LNCaP clone FGC (cell line): Measurements from ENCODE around the gene GFOD1.

Experiments used
- DNase-seq: peaks from one replicate; pipeline ENCODE4 v3.0.0-alpha.2; 2011; ENCODE audit warnings: low read depth
- H3K4me3 ChIP-seq: 2 replicates; pipeline ENCODE4 v1.5.1; 2011; ENCODE audit warnings: mild to moderate bottlenecking, low read depth, low read length, control low read depth
- CTCF ChIP-seq: IDR thresholded peaks from 2 replicates; pipeline ENCODE4 v1.5.1; 2012; ENCODE audit warnings: mild to moderate bottlenecking; ENCODE audit not compliant: control insufficient read depth, insufficient read depth; ENCODE audit errors: extremely low read depth

The GFOD1 gene

DNA sequence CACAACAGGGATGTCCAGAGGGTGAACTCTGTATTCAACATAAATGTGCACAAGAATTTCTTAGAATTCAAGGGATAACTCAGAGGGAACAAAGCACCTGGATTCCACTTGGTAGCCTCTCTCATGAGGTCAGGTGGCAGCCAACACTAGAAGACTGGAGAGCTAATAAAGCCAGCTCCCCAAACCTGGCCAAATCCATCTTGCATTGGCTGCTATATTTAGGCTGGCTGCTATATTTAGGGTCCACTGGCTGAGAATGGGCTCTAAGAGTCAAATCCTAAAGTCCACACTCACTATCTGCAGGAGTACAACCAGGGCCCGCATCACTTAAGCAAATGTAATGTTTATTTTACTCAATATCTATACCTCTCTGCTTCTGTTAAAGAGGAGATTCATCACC is 179.1 kb downstream of the GFOD1 start:
- TF ChIP-seq CTCF: no peak
- H3K4me3 ChIP-seq: no peak overlapping the region
- no peak for DNase-seq
